Loucy (cell line): ENCODE results near the gene MED7.

Source experiments
- EZH2phosphoT487 ChIP-seq: fragments of 200-600 bp; IDR thresholded peaks from 2 replicates; pipeline ENCODE4 v1.6.1; 2018; ENCODE audit warnings: antibody characterized with exemption, mild to moderate bottlenecking, moderate library complexity, borderline replicate concordance
- TF ChIP-seq, protein P1 (sequence below): fragments of 200-600 bp; sonication (generic); conservative IDR thresholded peaks from 2 replicates; pipeline ENCODE4 v1.5.1; 2014; ENCODE audit warnings: mild to moderate bottlenecking, antibody characterized with exemption, low read length

DNA sequence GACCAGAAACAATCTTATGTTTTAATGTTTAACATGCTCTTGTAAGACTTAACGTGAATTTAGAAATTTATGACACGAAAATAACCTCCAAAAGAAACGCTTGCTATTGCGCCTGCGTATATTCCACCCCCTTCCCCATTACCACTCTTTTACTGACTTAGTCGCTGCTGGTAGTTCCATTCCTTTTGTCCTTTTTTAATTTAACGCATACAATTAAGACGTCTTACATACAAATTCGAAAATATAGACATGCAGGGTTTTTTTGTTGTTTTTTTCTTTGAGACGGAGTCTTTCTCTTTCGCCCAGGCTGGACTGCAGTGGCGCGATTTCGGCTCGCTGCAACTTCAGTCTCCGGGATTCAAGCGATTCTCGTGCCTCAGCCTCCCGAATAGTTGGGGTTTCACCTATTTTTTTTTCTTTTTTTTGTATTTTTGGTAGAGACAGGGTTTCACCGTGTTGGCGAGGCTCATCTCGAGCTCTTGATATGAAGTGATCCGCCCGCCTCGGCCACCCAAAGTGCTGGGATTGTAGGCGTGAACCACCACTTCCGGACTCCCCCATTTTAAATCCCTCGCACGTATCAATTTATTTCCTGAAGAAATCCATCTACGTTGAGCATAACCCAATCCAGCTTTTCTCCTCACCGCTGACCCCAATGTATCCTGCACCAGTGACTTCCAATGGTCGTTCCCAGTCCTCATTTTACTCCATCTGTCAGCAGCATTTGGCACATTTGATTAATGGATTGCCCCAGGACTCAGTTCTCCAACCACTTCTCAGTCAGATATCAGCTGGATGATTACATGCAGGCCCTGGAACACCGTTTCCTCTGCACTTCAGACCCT lies 684 bp upstream of the MED7 start:
- TF ChIP-seq, protein P1, sequence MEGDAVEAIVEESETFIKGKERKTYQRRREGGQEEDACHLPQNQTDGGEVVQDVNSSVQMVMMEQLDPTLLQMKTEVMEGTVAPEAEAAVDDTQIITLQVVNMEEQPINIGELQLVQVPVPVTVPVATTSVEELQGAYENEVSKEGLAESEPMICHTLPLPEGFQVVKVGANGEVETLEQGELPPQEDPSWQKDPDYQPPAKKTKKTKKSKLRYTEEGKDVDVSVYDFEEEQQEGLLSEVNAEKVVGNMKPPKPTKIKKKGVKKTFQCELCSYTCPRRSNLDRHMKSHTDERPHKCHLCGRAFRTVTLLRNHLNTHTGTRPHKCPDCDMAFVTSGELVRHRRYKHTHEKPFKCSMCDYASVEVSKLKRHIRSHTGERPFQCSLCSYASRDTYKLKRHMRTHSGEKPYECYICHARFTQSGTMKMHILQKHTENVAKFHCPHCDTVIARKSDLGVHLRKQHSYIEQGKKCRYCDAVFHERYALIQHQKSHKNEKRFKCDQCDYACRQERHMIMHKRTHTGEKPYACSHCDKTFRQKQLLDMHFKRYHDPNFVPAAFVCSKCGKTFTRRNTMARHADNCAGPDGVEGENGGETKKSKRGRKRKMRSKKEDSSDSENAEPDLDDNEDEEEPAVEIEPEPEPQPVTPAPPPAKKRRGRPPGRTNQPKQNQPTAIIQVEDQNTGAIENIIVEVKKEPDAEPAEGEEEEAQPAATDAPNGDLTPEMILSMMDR, result no peak
- no peak for TF ChIP-seq EZH2phosphoT487
